HG03469 (cell line): ENCODE measurements around the gene SYT8.

Source experiments
- ATAC-seq: cut with Tn5 transposase; IDR thresholded peaks from one replicate; pipeline ENCODE4 v1.9.1; 2021; ENCODE audit warnings: mild to moderate bottlenecking, moderate library complexity, moderate number of reproducible peaks; ENCODE audit not compliant: unreplicated experiment

The SYT8 gene

GRCh38 chr11:1831338-1832210 is 3.2 kb upstream of the SYT8 start:
- ATAC-seq: no peak

GRCh38 chr11:1832211-1832919 is 2.4 kb upstream of the SYT8 start:
- ATAC-seq: no peak

GRCh38 chr11:1832920-1833295 is 1.9 kb upstream of the SYT8 start:
- ATAC-seq: no peak

- ATAC-seq: no peak
Observed at GRCh38 chr11:1834062-1834610, 654 bp upstream of the SYT8 start.

- no peak for ATAC-seq
Observed at GRCh38 chr11:1835671-1836010, 851 bp downstream of the SYT8 start.

GRCh38 chr11:1836011-1836945 is 1.5 kb downstream of the SYT8 start:
- ATAC-seq: no peak

- ATAC-seq: no peak
Observed at GRCh38 chr11:1837171-1838076, 2.6 kb downstream of the SYT8 start.

GRCh38 chr11:1838077-1838425 is 3.3 kb downstream of the SYT8 start:
- no peak for ATAC-seq

- no peak for ATAC-seq
Observed at GRCh38 chr11:1838426-1839144, 3.8 kb downstream of the SYT8 start, which contains the start of gene TNNI2. TSS of gene TNNI2 (plus strand) at chr11:1838981. CDS start at chr11:1839697, 716 bp downstream.

GRCh38 chr11:1839204-1839923 is 4.6 kb downstream of the SYT8 start:
- ATAC-seq: no peak

- ATAC-seq: no peak
Observed at GRCh38 chr11:1839924-1840779, 5.4 kb downstream of the SYT8 start.

GRCh38 chr11:1840780-1841480 is 6.1 kb downstream of the SYT8 start:
- ATAC-seq: no peak

- no peak for ATAC-seq
Observed at GRCh38 chr11:1841511-1842148, 6.8 kb downstream of the SYT8 start.

- no peak for ATAC-seq
Observed at GRCh38 chr11:1842149-1843097, 7.6 kb downstream of the SYT8 start.

GRCh38 chr11:1843098-1843473 is 8.3 kb downstream of the SYT8 start:
- no peak for ATAC-seq

- no peak for ATAC-seq
Observed at GRCh38 chr11:1843796-1844195, 9.0 kb downstream of the SYT8 start.
